CD4-positive, alpha-beta T cell treated with Interleukin-2 at 100 ng/mL for 4 hours (primary cell): Measurements from ENCODE around the gene TBX4.
"Not testable (repeated sequence)": the region's sequence is repeated elsewhere in the genome, so short reads cannot be mapped to it uniquely, and the experiment has no call there.

Experiments used
- DNase-seq: peaks from one replicate; pipeline ENCODE4 v3.0.0-alpha.2; 2020; ENCODE audit warnings: low spot score

Gene TBX4

GRCh38 chr17:61483778-61484116 is 31.5 kb downstream of the TBX4 start:
- no peak for DNase-seq

GRCh38 chr17:61484174-61484573 is 32.0 kb downstream of the TBX4 start:
- DNase-seq = no peak

- DNase-seq = no peak
These were observed 33.0 kb downstream of the TBX4 start for GRCh38 chr17:61485067-61485775.

GRCh38 chr17:61486135-61487120 is 34.2 kb downstream of the TBX4 start:
- DNase-seq = no peak

- no peak for DNase-seq
These were observed 35.2 kb downstream of the TBX4 start for GRCh38 chr17:61487161-61487988.

- DNase-seq = no peak
These were observed 35.9 kb downstream of the TBX4 start for GRCh38 chr17:61487989-61488595.

GRCh38 chr17:61488878-61489718 is 36.9 kb downstream of the TBX4 start:
- DNase-seq = no peak

GRCh38 chr17:61489719-61490490 is 37.7 kb downstream of the TBX4 start:
- DNase-seq = no peak

- DNase-seq = no peak
These were observed 38.3 kb downstream of the TBX4 start for GRCh38 chr17:61490540-61490975.

GRCh38 chr17:61491981-61492380 is 39.8 kb downstream of the TBX4 start:
- no peak for DNase-seq

- DNase-seq = no peak
These were observed 40.7 kb downstream of the TBX4 start for GRCh38 chr17:61492759-61493526.

GRCh38 chr17:61493830-61494324 is 41.7 kb downstream of the TBX4 start:
- DNase-seq = not testable (repeated sequence)

- no peak for DNase-seq
These were observed 42.3 kb downstream of the TBX4 start for GRCh38 chr17:61494325-61495160.

GRCh38 chr17:61495161-61495857 is 43.1 kb downstream of the TBX4 start:
- DNase-seq = no peak

GRCh38 chr17:61496174-61496956 is 44.1 kb downstream of the TBX4 start:
- no peak for DNase-seq

GRCh38 chr17:61496957-61497653 is 44.9 kb downstream of the TBX4 start:
- no peak for DNase-seq
